Mucosa of rectum (tissue), 2 donors: ENCODE measurements around the gene AFF3.
A peak's percentile ranks its signal among the peaks of the same experiment; 100 is the strongest.
"Not testable (repeated sequence)": the region's sequence is repeated elsewhere in the genome, so short reads cannot be mapped to it uniquely, and the experiment has no call there.

Experiments used
- H3K27ac ChIP-seq, 2 donors: one replicate each; pipeline ENCODE4 v1.7.0; 2013; ENCODE audit warnings: inconsistent platforms in 2 of 2, low read depth in 2 of 2, low read length in 2 of 2
- H3K27me3 ChIP-seq, 2 donors: one replicate each; pipeline ENCODE4 v1.7.0; 2013; ENCODE audit warnings: low read length in 2 of 2; ENCODE audit not compliant: control insufficient read depth in 2 of 2, insufficient read depth in 2 of 2
- H3K36me3 ChIP-seq, 2 donors: one replicate each; pipeline ENCODE4 v1.7.0; 2013; ENCODE audit warnings: low read length in 2 of 2; ENCODE audit not compliant: control insufficient read depth in 2 of 2, insufficient read depth in 2 of 2
- H3K4me1 ChIP-seq, 2 donors: one replicate each; pipeline ENCODE4 v1.7.0; 2013; ENCODE audit warnings: low read length in 2 of 2, mild to moderate bottlenecking in 1 of 2; ENCODE audit not compliant: control insufficient read depth in 2 of 2, insufficient read depth in 2 of 2
- H3K4me3 ChIP-seq, 2 donors: one replicate each; pipeline ENCODE4 v1.7.0; 2013; ENCODE audit warnings: low read length in 2 of 2
- H3K9ac ChIP-seq, 2 donors: one replicate each; pipeline ENCODE4 v1.7.0; 2013; ENCODE audit warnings: low read length in 2 of 2, low read depth in 1 of 2, mild to moderate bottlenecking in 1 of 2
- H3K9me3 ChIP-seq, 2 donors: one replicate each; pipeline ENCODE4 v1.7.0; 2013; ENCODE audit warnings: low read length in 2 of 2; ENCODE audit not compliant: control insufficient read depth in 2 of 2
- donor health status: healthy.
- donor health status: Normal muscosa, but diverticular disease.

AFF3 gene

GRCh38 chr2:99512181-99512591 lies 630.2 kb downstream of the AFF3 start:
- Histone ChIP-seq H3K9me3 (no peaks in the 10 kb centered on the region), H3K27ac (no peak overlapping the region), H3K4me3 (no peak overlapping the region), H3K27me3 (no peaks in the 10 kb centered on the region), H3K4me1 (no peaks in the 10 kb centered on the region), H3K9ac (no peak overlapping the region), H3K36me3 (no peaks in the 10 kb centered on the region)

GRCh38 chr2:99509387-99509786 lies 633.0 kb downstream of the AFF3 start:
- Histone ChIP-seq H3K4me3 (no peak overlapping the region), H3K4me1 (no peaks in the 10 kb centered on the region), H3K36me3 (no peaks in the 10 kb centered on the region), H3K9me3 (no peaks in the 10 kb centered on the region), H3K27me3 (no peaks in the 10 kb centered on the region), H3K9ac (no peak overlapping the region), H3K27ac (no peak overlapping the region)

- Histone ChIP-seq H3K27me3 (no peaks in the 10 kb centered on the region), H3K27ac (no peak overlapping the region), H3K4me1 (peaks cover 0 to 5% of the 10 kb centered on the region in 2 donors), H3K9me3 (no peaks in the 10 kb centered on the region), H3K36me3 (no peaks in the 10 kb centered on the region), H3K9ac (no peak overlapping the region), H3K4me3 (no peak overlapping the region)
Observed at GRCh38 chr2:99507937-99508818, 634.2 kb downstream of the AFF3 start.

GRCh38 chr2:99504844-99505584 lies 637.4 kb downstream of the AFF3 start:
- Histone ChIP-seq H3K9me3 (no peaks in the 10 kb centered on the region), H3K9ac (no peak overlapping the region), H3K4me1 (peaks cover 0 to 5% of the 10 kb centered on the region in 2 donors), H3K36me3 (no peaks in the 10 kb centered on the region), H3K27ac (no peak overlapping the region), H3K27me3 (no peaks in the 10 kb centered on the region), H3K4me3 (no peak overlapping the region)

- Histone ChIP-seq H3K4me3 (peak overlapping the region in 1 of 2 donors; percentile 28), H3K27ac (peak overlapping the region; percentile 70 to 72)
- not testable (repeated sequence) for H3K9me3 ChIP-seq, H3K27me3 ChIP-seq, H3K9ac ChIP-seq, H3K36me3 ChIP-seq, H3K4me1 ChIP-seq
Observed at GRCh38 chr2:99503662-99504416, 638.6 kb downstream of the AFF3 start.

- H3K27me3 ChIP-seq: no peaks in the 10 kb centered on the region
- peaks cover 0 to 8% of the 10 kb centered on the region in 2 donors for H3K4me1 ChIP-seq
- no peaks in the 10 kb centered on the region for H3K9me3 ChIP-seq
- no peak overlapping the region for H3K27ac ChIP-seq
- no peak overlapping the region for H3K9ac ChIP-seq
- no peaks in the 10 kb centered on the region for H3K36me3 ChIP-seq
- no peak overlapping the region for H3K4me3 ChIP-seq
Observed at GRCh38 chr2:99496021-99496420, 646.4 kb downstream of the AFF3 start.
